Esophagus muscularis mucosa (tissue), 3 donors: ENCODE measurements around the gene SNRPD2.

ENCODE experiments used
- CTCF ChIP-seq, 3 experiments: fragments of 200-600 bp in 2 of 3; fragments of 450-650 bp in 1 of 3; sonication (generic) in 2 of 3; IDR thresholded peaks; one replicate each; pipeline ENCODE4 v1.5.1; 2017 to 2019; ENCODE audit warnings: antibody characterized with exemption in 3 of 3, mild to moderate bottlenecking in 2 of 3, moderate library complexity in 1 of 3
- POLR2A ChIP-seq: fragments of 450-650 bp; IDR thresholded peaks from one replicate; pipeline ENCODE4 v1.6.1; 2017; ENCODE audit warnings: antibody characterized with exemption, moderate library complexity, mild to moderate bottlenecking, low read depth

GRCh38 chr19:45711851-45712698 is 20.3 kb upstream of the SNRPD2 start:
- TF ChIP-seq POLR2A = no peak
- no peak for TF ChIP-seq CTCF (IDR thresholded peaks at IDR 0.05)
